Measurements from ENCODE around the gene CNGA3. TPM values are rescaled to one million over a fixed set of nuclear protein-coding genes. Genes with fewer than 3 reads are reported as not detected.

Gene CNGA3
- total and polyA plus RNA-seq, 2 experiments from 2014 or later: not detected

GRCh38 chr2:98444436-98445176 lies 98.3 kb downstream of the CNGA3 start, which contains the start of gene INPP4A:
INPP4A (plus strand) TSS chr2:98444858; CDS start chr2:98520049, 75,191 bp downstream.
- no peaks in the 10 kb centered on the region for H3K9me2 ChIP-seq (ENCODE audit: insufficient read depth)
- TF ChIP-seq, protein P1, sequence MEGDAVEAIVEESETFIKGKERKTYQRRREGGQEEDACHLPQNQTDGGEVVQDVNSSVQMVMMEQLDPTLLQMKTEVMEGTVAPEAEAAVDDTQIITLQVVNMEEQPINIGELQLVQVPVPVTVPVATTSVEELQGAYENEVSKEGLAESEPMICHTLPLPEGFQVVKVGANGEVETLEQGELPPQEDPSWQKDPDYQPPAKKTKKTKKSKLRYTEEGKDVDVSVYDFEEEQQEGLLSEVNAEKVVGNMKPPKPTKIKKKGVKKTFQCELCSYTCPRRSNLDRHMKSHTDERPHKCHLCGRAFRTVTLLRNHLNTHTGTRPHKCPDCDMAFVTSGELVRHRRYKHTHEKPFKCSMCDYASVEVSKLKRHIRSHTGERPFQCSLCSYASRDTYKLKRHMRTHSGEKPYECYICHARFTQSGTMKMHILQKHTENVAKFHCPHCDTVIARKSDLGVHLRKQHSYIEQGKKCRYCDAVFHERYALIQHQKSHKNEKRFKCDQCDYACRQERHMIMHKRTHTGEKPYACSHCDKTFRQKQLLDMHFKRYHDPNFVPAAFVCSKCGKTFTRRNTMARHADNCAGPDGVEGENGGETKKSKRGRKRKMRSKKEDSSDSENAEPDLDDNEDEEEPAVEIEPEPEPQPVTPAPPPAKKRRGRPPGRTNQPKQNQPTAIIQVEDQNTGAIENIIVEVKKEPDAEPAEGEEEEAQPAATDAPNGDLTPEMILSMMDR (conservative IDR thresholded peaks at IDR 0.05; ENCODE audit: low read depth in 2 of 2): no peak; a peak in 1 of 4 replicates
- TF ChIP-seq, protein P2, sequence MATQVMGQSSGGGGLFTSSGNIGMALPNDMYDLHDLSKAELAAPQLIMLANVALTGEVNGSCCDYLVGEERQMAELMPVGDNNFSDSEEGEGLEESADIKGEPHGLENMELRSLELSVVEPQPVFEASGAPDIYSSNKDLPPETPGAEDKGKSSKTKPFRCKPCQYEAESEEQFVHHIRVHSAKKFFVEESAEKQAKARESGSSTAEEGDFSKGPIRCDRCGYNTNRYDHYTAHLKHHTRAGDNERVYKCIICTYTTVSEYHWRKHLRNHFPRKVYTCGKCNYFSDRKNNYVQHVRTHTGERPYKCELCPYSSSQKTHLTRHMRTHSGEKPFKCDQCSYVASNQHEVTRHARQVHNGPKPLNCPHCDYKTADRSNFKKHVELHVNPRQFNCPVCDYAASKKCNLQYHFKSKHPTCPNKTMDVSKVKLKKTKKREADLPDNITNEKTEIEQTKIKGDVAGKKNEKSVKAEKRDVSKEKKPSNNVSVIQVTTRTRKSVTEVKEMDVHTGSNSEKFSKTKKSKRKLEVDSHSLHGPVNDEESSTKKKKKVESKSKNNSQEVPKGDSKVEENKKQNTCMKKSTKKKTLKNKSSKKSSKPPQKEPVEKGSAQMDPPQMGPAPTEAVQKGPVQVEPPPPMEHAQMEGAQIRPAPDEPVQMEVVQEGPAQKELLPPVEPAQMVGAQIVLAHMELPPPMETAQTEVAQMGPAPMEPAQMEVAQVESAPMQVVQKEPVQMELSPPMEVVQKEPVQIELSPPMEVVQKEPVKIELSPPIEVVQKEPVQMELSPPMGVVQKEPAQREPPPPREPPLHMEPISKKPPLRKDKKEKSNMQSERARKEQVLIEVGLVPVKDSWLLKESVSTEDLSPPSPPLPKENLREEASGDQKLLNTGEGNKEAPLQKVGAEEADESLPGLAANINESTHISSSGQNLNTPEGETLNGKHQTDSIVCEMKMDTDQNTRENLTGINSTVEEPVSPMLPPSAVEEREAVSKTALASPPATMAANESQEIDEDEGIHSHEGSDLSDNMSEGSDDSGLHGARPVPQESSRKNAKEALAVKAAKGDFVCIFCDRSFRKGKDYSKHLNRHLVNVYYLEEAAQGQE (IDR thresholded peaks at IDR 0.05; ENCODE audit: unreplicated experiment): no peak
- TF ChIP-seq ZNF114 (CRISPR knock-in tag; IDR thresholded peaks at IDR 0.05) (no peak), NANOG (IDR thresholded peaks at IDR 0.05; ENCODE audit: borderline replicate concordance) (no peak), JUNB (IDR thresholded peaks at IDR 0.05; ENCODE audit: unreplicated experiment) (no peak), POLR2AphosphoS5 (IDR thresholded peaks at IDR 0.05; ENCODE audit: low read depth) (peak; percentile 65), CREB1 (CRISPR knock-in tag; IDR thresholded peaks at IDR 0.05; ENCODE audit: low read depth) (no peak)
- peak within 1 kb of the TSS; percentile 88 for H3K27ac Mint-ChIP-seq
- peak; percentile 87 for DNase-seq (ENCODE audit: low spot score)
- H3K4me1 ChIP-seq (ENCODE audit: insufficient read depth): peaks cover 47% of the 10 kb centered on the region
- H3K4me1 Mint-ChIP-seq: peaks cover 54% of the 10 kb centered on the region
- peak within 1 kb of the TSS; percentile 90 for H3K4me3 ChIP-seq
- H3K36me3 ChIP-seq (ENCODE audit: insufficient read depth): no peaks in the 10 kb centered on the region
- peak within 1 kb of the TSS; percentile 90 for H3K4me2 ChIP-seq
- H3K27ac ChIP-seq (ENCODE audit: low read depth): peak within 1 kb of the TSS; percentile 69; the same call in 1 of the 2 replicates
- H3K79me2 ChIP-seq (replicated peaks; ENCODE audit: insufficient read depth): peaks cover 45% of the 10 kb centered on the region
- H3K4me3 Mint-ChIP-seq: peak within 1 kb of the TSS; percentile 93
- peaks cover 9% of the 10 kb centered on the region for H3K9me3 Mint-ChIP-seq
- ATAC-seq: peak; percentile 77
- H3K27me3 ChIP-seq (ENCODE audit: insufficient read depth): no peaks in the 10 kb centered on the region
- peaks cover 6% of the 10 kb centered on the region; the same call in 1 of the 3 replicates for H3K36me3 Mint-ChIP-seq (ENCODE audit: low read depth)
- H3K27me3 Mint-ChIP-seq (ENCODE audit: insufficient read depth, low read depth, poor library complexity): peaks cover 4% of the 10 kb centered on the region
- H4K20me1 ChIP-seq (replicated peaks; ENCODE audit: insufficient read depth): peaks cover 21% of the 10 kb centered on the region
- no peaks in the 10 kb centered on the region for H3F3A ChIP-seq (replicated peaks; ENCODE audit: low read depth)
- peak within 1 kb of the TSS; percentile 98 for H2AFZ ChIP-seq

DNA sequence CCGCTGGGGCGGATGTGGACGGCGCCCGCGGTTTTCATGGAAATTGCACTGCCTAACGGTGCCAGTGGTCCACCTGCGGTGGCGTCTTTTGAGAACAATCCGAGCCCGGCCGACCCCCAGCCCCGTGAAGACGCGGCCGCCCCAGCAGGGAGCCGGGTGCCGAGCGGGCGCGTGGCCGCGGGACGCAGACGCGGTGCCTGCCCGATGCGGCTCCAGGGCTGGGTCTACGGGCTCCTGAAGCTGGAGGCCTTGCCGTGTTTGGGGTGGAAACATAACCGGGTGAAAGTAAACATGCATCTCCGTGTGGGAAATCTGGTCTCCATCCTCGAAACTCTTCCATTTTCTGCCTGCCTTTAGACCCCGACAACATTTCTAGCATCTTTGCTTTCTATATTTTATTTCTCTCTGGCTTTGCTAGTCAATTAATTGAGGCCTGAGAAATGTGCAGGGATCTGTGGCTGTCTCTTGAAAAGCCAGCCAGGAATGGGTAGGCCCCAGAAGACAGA lies 99.0 kb downstream of the CNGA3 start:
- Histone ChIP-seq H3K27me3 (ENCODE audit: insufficient read depth) (no peaks in the 10 kb centered on the region), H3K27ac (ENCODE audit: low read depth) (no peak overlapping the region), H3K79me2 (replicated peaks; ENCODE audit: insufficient read depth) (peaks cover 51% of the 10 kb centered on the region)
- TF ChIP-seq POLR2AphosphoS5 (IDR thresholded peaks at IDR 0.05; ENCODE audit: low read depth) (no peak), ZNF114 (CRISPR knock-in tag; IDR thresholded peaks at IDR 0.05) (no peak), JUNB (IDR thresholded peaks at IDR 0.05; ENCODE audit: unreplicated experiment) (no peak), CREB1 (CRISPR knock-in tag; IDR thresholded peaks at IDR 0.05; ENCODE audit: low read depth) (no peak)
- TF ChIP-seq, protein P3, sequence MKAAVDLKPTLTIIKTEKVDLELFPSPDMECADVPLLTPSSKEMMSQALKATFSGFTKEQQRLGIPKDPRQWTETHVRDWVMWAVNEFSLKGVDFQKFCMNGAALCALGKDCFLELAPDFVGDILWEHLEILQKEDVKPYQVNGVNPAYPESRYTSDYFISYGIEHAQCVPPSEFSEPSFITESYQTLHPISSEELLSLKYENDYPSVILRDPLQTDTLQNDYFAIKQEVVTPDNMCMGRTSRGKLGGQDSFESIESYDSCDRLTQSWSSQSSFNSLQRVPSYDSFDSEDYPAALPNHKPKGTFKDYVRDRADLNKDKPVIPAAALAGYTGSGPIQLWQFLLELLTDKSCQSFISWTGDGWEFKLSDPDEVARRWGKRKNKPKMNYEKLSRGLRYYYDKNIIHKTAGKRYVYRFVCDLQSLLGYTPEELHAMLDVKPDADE (IDR thresholded peaks at IDR 0.05): no peak
- TF ChIP-seq, protein P2 (IDR thresholded peaks at IDR 0.05; ENCODE audit: unreplicated experiment): no peak
- TF ChIP-seq, protein P1 (conservative IDR thresholded peaks at IDR 0.05; ENCODE audit: low read depth in 2 of 2): no peak

More for the DNA sequence above, 99.0 kb downstream of the CNGA3 start:
- Mint-ChIP-seq H3K27me3 (ENCODE audit: insufficient read depth, low read depth, poor library complexity) (peaks cover 4% of the 10 kb centered on the region), H3K27ac (peak overlapping the region; percentile 76), H3K4me3 (peak overlapping the region; percentile 93), H3K4me1 (peaks cover 60% of the 10 kb centered on the region), H3K36me3 (ENCODE audit: low read depth) (peaks cover 2% of the 10 kb centered on the region; the same call in 1 of the 3 replicates), H3K9me3 (peaks cover 3% of the 10 kb centered on the region)
- ATAC-seq: peak; percentile 12
- Histone ChIP-seq H3F3A (replicated peaks; ENCODE audit: low read depth) (no peaks in the 10 kb centered on the region), H4K20me1 (replicated peaks; ENCODE audit: insufficient read depth) (peaks cover 23% of the 10 kb centered on the region), H3K4me3 (peak overlapping the region; percentile 90), H3K9me2 (ENCODE audit: insufficient read depth) (no peaks in the 10 kb centered on the region), H3K36me3 (ENCODE audit: insufficient read depth) (no peaks in the 10 kb centered on the region), H3K4me2 (peak overlapping the region; percentile 88), H2AFZ (no peak overlapping the region), H3K4me1 (ENCODE audit: insufficient read depth) (peaks cover 47% of the 10 kb centered on the region)
- DNase-seq (ENCODE audit: low spot score): no peak

All from GM23338 (cell line).